Measurements from ENCODE around the gene CYP3A7. TPM values are rescaled to one million over a fixed set of nuclear protein-coding genes. Genes with fewer than 3 reads are reported as not detected.

Gene CYP3A7
- polyA plus RNA-seq, 1 of the 3 experiments (the other 2 are of a cell fraction) = not detected

- Histone ChIP-seq H3K4me1 (ENCODE audit: control insufficient read depth in 1 of 2, insufficient read depth in 2 of 2, low read depth in 1 of 2, low read length in 1 of 2) (no peaks in the 10 kb centered on the region), H2AFZ (ENCODE audit: low read depth) (no peak overlapping the region), H3K79me2 (ENCODE audit: insufficient read depth) (no peaks in the 10 kb centered on the region), H4K20me1 (ENCODE audit: insufficient read depth) (no peaks in the 10 kb centered on the region), H3K36me3 (replicated peaks in 1 of 2; ENCODE audit: control insufficient read depth in 1 of 2, insufficient read depth in 2 of 2, low read length in 1 of 2) (no peaks in the 10 kb centered on the region), H3K9me3 (peaks cover 4% of the 10 kb centered on the region; the same call in 1 of the 2 replicates), H3K9me2 (no peaks in the 10 kb centered on the region), H3K4me3 (ENCODE audit: low read depth in 2 of 2, low read length in 1 of 2) (no peak overlapping the region), H3F3A (replicated peaks; ENCODE audit: insufficient read depth) (no peaks in the 10 kb centered on the region), H3K4me2 (no peak overlapping the region), H3K27me3 (ENCODE audit: insufficient read depth) (no peaks in the 10 kb centered on the region), H3K9ac (no peak overlapping the region), H3K27ac (ENCODE audit: low read depth in 2 of 2, low read length in 1 of 2) (no peak overlapping the region)
- TF ChIP-seq YY1 (IDR thresholded peaks at IDR 0.05; ENCODE audit: low read depth) (no peak), FOXM1 (IDR thresholded peaks at IDR 0.05; ENCODE audit: low read depth) (no peak), RXRA (IDR thresholded peaks at IDR 0.05; ENCODE audit: borderline replicate concordance, low read depth) (no peak), POLR2AphosphoS5 (IDR thresholded peaks at IDR 0.05; ENCODE audit: low read depth, low read length) (no peak), GATA2 (CRISPR knock-in tag; IDR thresholded peaks at IDR 0.05) (no peak), NFIC (IDR thresholded peaks at IDR 0.05; ENCODE audit: borderline replicate concordance) (no peak), TCF12 (IDR thresholded peaks at IDR 0.05) (no peak)
- no peak for DNase-seq
- WGBS (ENCODE audit: low lambda C conversion rate) = 20% methylated on average over 2 of the region's 2 CpGs
- ChIA-PET CTCF (no interaction called here), POLR2A (no interaction called here)
Measured at GRCh38 chr7:99709260-99709659, 25.7 kb downstream of the CYP3A7 start.

- no peak overlapping the region for H3K4me2 ChIP-seq
- H3K4me1 ChIP-seq (ENCODE audit: control insufficient read depth in 1 of 2, insufficient read depth in 2 of 2, low read depth in 1 of 2, low read length in 1 of 2) = no peaks in the 10 kb centered on the region
- TF ChIP-seq FOXJ3 (CRISPR knock-in tag; IDR thresholded peaks at IDR 0.05) = no peak
- no peak for TF ChIP-seq TCF12 (IDR thresholded peaks at IDR 0.05)
- no peak for TF ChIP-seq ELF1 (IDR thresholded peaks at IDR 0.05)
- no peak for TF ChIP-seq SIN3A (IDR thresholded peaks at IDR 0.05; ENCODE audit: borderline replicate concordance, low read depth, low read length)
- TF ChIP-seq TEAD4 (IDR thresholded peaks at IDR 0.05; ENCODE audit: borderline replicate concordance, insufficient read depth) = no peak
- no peak for TF ChIP-seq FOXM1 (IDR thresholded peaks at IDR 0.05; ENCODE audit: low read depth)
- no peak for TF ChIP-seq CHD2 (IDR thresholded peaks at IDR 0.05; ENCODE audit: low read length, partially characterized antibody)
- no peak for TF ChIP-seq ZBTB33 (IDR thresholded peaks at IDR 0.05; ENCODE audit: borderline replicate concordance, low read depth)
- TF ChIP-seq RXRA (IDR thresholded peaks at IDR 0.05; ENCODE audit: borderline replicate concordance, low read depth) = no peak
- TF ChIP-seq EP300 (IDR thresholded peaks at IDR 0.05; ENCODE audit: borderline replicate concordance in 1 of 2, low read depth in 1 of 2, low read length in 1 of 2) = no peak
- TF ChIP-seq RCOR1 (IDR thresholded peaks at IDR 0.05; ENCODE audit: low read length) = no peak
- no peak for TF ChIP-seq MEF2A (IDR thresholded peaks at IDR 0.05; ENCODE audit: borderline replicate concordance, low read depth)
- TF ChIP-seq RFX5 (IDR thresholded peaks at IDR 0.05; ENCODE audit: low read length) = no peak
- TF ChIP-seq EZH2phosphoT487 (IDR thresholded peaks at IDR 0.05; ENCODE audit: borderline replicate concordance, low read depth) = no peak
- TF ChIP-seq CTCF (IDR thresholded peaks at IDR 0.05) = no peak
- no peak for TF ChIP-seq JUND (IDR thresholded peaks at IDR 0.05)
- TF ChIP-seq YY1 (IDR thresholded peaks at IDR 0.05; ENCODE audit: low read depth) = no peak
- no peak for TF ChIP-seq TAF1 (IDR thresholded peaks at IDR 0.05; ENCODE audit: borderline replicate concordance, low read depth, low read length)
- TF ChIP-seq NRF1 (IDR thresholded peaks at IDR 0.05; ENCODE audit: low read depth, low read length) = no peak
- no peak for DNase-seq
- no peaks in the 10 kb centered on the region for H3K79me2 ChIP-seq (ENCODE audit: insufficient read depth)
- no peak overlapping the region for H2AFZ ChIP-seq (ENCODE audit: low read depth)
- no peak overlapping the region for H3K27ac ChIP-seq (ENCODE audit: low read depth in 2 of 2, low read length in 1 of 2)
- peaks cover 4% of the 10 kb centered on the region; the same call in 1 of the 2 replicates for H3K9me3 ChIP-seq
- 11% methylated on average over 1 of the region's 1 CpG for WGBS (ENCODE audit: low lambda C conversion rate)
- no peaks in the 10 kb centered on the region for H3F3A ChIP-seq (replicated peaks; ENCODE audit: insufficient read depth)
- ChIA-PET POLR2A (no interaction called here), CTCF (no interaction called here)
- H3K4me3 ChIP-seq (ENCODE audit: low read depth in 2 of 2, low read length in 1 of 2) = no peak overlapping the region
- H3K9ac ChIP-seq = no peak overlapping the region
- no peaks in the 10 kb centered on the region for H3K27me3 ChIP-seq (ENCODE audit: insufficient read depth)
- H3K36me3 ChIP-seq (replicated peaks in 1 of 2; ENCODE audit: control insufficient read depth in 1 of 2, insufficient read depth in 2 of 2, low read length in 1 of 2) = no peaks in the 10 kb centered on the region
- H4K20me1 ChIP-seq (ENCODE audit: insufficient read depth) = no peaks in the 10 kb centered on the region
- no peaks in the 10 kb centered on the region for H3K9me2 ChIP-seq
Measured at GRCh38 chr7:99707096-99707495, 27.9 kb downstream of the CYP3A7 start.

Measured in SK-N-SH (cell line).